H4 (cell line): Measurements from ENCODE around the gene ACSS1. TPM values are rescaled to one million over a fixed set of nuclear protein-coding genes. Genes with fewer than 3 reads are reported as not detected.
A peak's percentile ranks its signal among the peaks of the same experiment; 100 is the strongest.

ENCODE experiments used
- DNase-seq: peaks from one replicate; pipeline ENCODE4 v3.0.0-alpha.2; 2015; ENCODE audit warnings: low spot score
- total RNA-seq: library from RNA; depleted of rRNA; stranded (reverse); fragments of >200 nt; shearing (Covaris generic); gene quantifications from 2 replicates; pipeline ENCODE4 v1.2.3, GENCODE V29; 2014

The ACSS1 gene
- total RNA-seq, 1 experiment from 2014 or later = 0.21 TPM

DNA sequence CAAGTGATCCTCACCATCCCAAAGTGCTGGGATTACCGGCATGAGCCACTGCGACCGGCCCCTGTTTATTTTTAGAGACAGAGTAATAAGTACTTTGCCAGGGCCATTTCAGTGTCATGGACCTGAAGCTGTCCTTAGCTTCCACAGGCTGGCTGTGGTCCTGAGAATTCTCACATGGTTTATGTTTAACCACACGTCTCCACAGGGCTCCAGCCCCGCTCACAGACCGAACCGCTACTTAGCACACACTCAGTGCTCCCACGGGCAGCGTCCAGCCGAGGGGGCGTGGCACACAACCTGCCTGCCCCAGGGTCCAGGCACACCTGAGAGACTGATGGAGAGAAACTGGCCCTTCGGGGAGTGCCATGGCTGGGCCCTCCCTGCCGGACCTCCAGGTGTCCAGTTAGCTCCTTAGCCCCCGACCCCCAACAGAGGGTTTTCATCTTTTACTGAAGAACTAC lies 11.7 kb downstream of the ACSS1 start:
- DNase-seq = no peak

GRCh38 chr20:25045343-25045712 lies 12.6 kb downstream of the ACSS1 start:
- DNase-seq = no peak

- no peak for DNase-seq
These were observed 13.1 kb downstream of the ACSS1 start for GRCh38 chr20:25044660-25045342.

GRCh38 chr20:25044261-25044560 lies 13.7 kb downstream of the ACSS1 start:
- DNase-seq = no peak

DNA sequence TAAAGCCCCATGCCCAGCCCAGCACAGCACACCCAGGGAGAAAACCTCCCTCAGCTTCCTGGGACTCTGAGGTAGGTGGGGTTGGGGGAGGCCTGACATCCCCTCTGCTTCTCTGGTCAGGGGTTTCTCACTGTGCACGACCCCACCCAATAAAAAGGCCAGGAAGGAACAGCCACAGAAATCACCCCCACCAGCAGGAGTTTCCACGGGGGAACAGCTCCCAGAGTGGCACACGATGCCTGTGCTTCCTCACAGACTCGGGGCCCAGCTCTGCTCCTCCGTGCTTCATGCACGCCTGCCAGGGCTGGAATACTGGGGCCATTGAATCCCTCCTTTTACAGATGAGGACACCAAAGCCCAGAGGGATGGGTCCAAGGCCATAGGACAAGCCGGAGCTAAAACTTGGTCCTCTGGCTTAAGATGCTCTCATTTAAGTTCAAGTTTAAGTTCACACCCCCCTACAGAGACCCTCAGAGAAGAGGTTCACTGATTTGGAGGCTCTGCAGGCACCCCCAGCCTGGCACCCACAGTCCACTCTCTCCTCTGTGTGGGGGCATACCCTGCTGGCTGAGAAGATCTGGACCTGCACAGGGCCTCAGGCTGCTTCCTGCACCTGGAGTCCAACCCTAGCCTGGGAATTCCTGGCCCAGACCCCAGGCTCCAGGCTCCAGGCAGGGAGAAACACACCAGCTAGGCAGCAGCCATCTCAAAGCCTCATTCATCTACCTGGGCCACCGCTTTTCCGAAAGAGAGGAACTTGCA lies 14.3 kb downstream of the ACSS1 start:
- no peak for DNase-seq

DNA sequence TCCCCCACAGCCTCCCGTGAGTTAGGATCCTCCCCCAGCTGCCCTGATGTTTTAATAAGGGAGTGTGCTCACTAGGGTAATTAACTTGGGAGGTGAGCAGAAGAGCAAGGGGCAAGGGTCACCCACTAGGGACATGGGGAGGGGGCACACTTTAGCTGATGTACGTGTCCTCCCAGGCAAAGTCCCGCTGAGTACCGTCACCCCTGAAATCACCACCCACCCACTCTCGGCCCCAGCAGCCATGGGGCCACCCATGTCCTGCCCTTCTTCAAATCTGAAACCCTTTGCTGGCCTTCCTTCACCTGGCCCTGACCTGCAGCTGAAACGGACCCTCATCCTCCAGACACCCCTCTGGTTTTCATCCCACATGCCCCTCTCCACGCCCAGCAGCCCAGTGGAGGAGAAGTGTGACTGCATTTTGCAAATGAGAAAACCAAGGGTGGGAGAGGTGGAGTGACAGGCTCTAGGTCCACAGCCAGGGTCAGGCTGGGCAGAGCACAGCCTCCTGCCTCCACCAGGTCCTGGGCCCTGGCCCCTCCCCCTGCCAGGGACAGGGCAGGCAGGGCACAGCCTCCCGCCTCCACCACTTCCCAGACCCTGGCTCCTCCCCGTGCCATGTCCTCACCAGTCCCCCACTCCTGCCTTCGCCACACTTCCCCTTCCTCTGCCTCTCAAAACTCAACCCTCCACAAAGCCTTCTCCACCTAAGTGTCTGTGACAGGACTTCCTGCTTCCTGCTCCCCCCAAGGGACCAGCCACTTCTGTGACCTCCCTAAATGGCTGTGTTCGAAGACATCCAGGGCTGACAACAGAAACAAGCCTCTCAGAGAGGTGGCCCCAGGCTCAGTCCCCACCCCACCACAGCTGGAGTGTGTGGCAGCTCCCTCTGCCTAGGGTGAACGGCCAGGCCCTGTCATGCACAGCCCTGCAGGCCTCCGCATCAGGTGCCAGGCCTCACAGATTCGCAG lies 15.1 kb downstream of the ACSS1 start:
- DNase-seq = no peak

DNA sequence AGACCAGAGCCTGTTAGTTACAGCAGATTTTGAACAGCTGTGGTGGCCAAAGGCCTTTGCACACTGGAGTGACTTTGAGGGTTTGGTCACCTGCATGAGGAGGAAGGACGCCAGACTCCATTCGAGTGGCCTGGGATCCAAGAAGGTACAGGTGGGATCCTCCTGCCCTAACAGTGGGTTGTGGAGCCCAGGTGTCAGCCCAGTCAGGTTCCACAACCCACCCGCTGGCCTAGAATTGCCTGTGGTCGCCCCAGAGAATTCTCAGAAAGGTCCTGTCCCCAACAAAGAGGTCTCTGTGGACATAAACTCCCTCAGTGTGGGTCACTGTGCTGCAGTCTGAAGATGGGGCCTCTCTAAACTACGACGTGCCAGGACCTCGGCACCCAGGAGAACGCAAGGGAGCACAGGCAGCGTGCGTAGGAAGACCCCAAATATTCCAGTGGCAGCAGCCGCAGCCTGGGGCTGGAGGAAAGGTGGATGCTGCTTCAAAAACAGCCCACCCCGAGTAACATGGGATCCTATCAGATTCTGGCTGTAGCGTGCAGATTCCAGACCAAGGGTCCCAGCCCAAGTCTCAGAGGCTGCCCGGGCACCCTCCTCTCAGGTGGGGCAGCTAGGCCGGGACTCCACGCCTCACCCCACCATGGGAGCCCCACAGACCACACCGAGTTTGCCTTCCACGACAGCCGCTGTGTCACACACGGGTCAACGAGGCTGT lies 16.0 kb downstream of the ACSS1 start:
- DNase-seq = no peak

DNA sequence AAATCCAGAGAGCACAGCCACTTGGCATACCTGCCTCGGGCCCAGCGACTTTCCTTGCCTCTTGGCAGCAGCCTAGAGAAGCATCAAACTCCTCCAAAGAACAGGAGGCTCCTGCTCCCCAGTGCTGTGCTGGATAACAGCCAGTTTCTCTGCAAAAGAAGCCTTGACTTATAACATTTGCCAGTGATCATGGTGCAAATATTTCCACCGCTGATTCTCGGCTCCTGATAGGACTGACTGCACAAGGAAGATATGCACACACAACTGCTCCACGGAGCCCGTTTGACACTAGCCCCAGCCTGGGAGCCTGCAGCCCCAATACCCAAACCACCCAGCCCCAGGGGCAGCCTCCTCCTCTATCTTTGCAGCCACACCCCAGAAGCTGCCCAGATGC lies 17.5 kb downstream of the ACSS1 start:
- DNase-seq = peak; percentile 31

- peak; percentile 84 for DNase-seq
These were observed 18.1 kb downstream of the ACSS1 start for GRCh38 chr20:25039697-25040437.

DNA sequence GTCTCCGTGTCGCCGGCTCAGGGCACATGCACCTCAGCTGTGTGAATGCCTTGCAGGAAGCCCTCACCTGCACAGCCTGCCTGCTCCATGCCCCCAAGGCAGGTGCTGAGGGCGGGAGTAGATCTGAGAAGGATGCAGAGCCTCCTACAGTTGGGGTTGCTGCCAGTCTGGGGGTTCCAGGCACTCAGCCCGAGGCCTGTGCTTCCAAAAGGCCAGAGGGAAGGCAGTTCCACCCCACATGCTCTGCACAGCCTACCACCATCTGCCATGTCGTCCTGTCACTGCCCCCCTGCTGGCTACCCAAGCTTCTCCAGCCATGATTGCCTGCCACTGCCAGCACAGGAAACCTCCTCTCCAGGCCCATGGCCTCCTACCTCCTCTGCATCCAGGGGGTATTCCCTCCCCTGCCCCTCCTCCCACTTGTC lies 19.3 kb downstream of the ACSS1 start:
- no peak for DNase-seq

DNA sequence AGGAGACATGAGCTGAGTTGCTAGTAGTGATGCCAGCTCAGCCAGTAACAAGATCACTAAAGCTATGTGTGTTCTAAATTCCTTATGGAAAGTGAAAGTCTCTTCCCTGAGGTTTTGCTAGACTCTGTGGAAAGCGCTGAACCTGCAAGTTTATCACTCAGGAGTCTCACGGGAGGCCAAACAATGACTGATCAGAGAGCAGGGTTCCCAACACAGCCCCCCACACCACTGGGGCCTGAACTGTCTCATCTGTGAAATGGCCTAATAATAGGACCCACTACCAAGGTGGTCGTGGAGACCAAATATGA lies 19.9 kb downstream of the ACSS1 start:
- no peak for DNase-seq

- DNase-seq = no peak
These were observed 20.4 kb downstream of the ACSS1 start for GRCh38 chr20:25037288-25038102.

- DNase-seq = no peak
These were observed 21.5 kb downstream of the ACSS1 start for GRCh38 chr20:25036331-25036936.

DNA sequence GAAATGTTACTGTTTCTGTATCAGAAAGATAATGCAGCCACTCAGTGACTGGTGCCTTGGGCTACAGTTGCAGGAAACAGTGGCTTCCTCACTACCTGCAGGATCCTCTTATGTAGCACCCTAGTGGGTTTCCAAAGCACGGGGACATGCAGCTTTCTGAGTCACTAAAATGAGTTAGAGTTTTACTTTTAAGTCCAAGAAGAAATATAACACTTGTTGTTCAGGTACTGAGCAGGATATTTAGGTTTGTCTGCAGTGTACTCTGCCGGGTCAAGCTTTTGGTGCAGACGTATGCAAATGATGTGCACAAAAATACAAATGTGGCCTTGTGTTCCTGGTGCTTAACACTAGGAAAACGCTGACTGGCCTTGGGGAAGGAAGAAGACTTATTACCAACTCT lies 22.0 kb downstream of the ACSS1 start:
- no peak for DNase-seq

GRCh38 chr20:25033924-25034300 lies 24.0 kb downstream of the ACSS1 start:
- no peak for DNase-seq

- no peak for DNase-seq
These were observed 24.5 kb downstream of the ACSS1 start for GRCh38 chr20:25033265-25033923.

DNA sequence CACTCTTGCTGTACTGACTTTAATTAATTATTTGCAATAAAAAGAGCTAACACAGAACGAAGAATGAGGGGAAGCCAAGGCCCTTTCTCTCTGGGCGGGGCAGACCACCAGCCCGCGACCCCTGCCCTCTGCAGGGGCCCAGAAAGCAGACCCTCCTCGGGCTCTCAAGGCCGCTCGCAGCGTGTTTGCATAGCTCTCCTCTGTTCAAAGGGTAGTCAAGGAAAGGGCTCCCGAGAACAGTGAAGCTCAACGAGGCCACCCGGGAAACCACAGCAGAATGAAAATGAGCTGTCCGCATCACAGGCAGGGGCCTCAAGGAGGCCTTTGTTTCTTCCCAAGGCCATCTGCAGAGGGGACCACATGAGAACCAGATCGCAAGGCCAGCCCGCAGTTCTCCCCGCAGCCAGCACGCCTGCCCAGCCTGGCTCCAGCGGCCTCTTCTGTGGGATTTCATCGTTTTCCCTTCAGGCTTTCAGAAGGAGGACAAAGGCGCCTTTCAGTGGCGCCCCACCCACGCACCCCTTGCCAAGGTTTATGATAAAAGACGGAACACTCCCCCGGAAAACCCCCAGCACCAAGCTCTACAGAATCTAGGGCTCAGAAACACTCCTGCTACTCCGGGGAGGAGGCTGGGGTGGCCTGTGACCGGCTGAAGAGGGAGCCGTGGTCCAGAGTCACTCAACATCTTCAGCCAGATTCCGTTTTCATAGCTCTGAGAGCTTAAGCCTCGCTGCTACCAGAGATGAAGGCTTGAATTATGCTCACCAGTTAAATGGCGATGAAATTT lies 25.3 kb downstream of the ACSS1 start:
- no peak for DNase-seq

- no peak for DNase-seq
These were observed 25.9 kb downstream of the ACSS1 start for GRCh38 chr20:25032065-25032477.

GRCh38 chr20:25031241-25031640 lies 26.7 kb downstream of the ACSS1 start:
- no peak for DNase-seq
